CD4-positive, alpha-beta T cell (primary cell): ENCODE measurements around the gene SASH1. TPM values are rescaled to one million over a fixed set of nuclear protein-coding genes. Genes with fewer than 3 reads are reported as not detected.

Experiments used
- ATAC-seq: fragments of 200-7000 bp; cut with Tn5 transposase; one replicate; pipeline ENCODE4 v1.10.0; 2022; ENCODE audit warnings: mild to moderate bottlenecking; ENCODE audit not compliant: poor library complexity
- CTCF ChIA-PET: fragments of 350-600 bp; sonication (Branson Sonifier 250); formaldehyde crosslinking; loops from one replicate; lab custom pipeline; 2021; ENCODE audit warnings: antibody characterized with exemption, inconsistent platforms; lab: Charles Lee
- POLR2A ChIA-PET: fragments of 350-600 bp; sonication (Branson Sonifier 250); formaldehyde crosslinking; loops from one replicate; lab custom pipeline; 2021; ENCODE audit warnings: antibody characterized with exemption, inconsistent platforms; lab: Charles Lee
- DNase-seq, 14 experiments: peaks; one replicate each; pipeline ENCODE4 v3.0.0-alpha.2; 2013 to 2020; ENCODE audit warnings: mixed read lengths in 2 of 14
- H3K27ac ChIP-seq, 2 donors: one replicate each; pipeline versions ENCODE4 v1.5.1 to v1.7.0; 2013; ENCODE audit warnings: low read length in 2 of 2, low read depth in 1 of 2, mild to moderate bottlenecking in 1 of 2
- H3K27me3 ChIP-seq, 2 experiments: 1 replicate in 1 of 2; 2 replicates in 1 of 2; pipeline versions ENCODE4 v1.6.1 to v1.7.0; 2013; ENCODE audit warnings: low read length in 2 of 2, control low read depth in 1 of 2, mild to moderate bottlenecking in 1 of 2, moderate library complexity in 1 of 2; ENCODE audit not compliant: insufficient read depth in 2 of 2, control insufficient read depth in 1 of 2
- H3K36me3 ChIP-seq: one replicate; pipeline ENCODE4 v1.6.1; 2013; ENCODE audit warnings: low read length, control low read depth; ENCODE audit not compliant: insufficient read depth
- H3K4me1 ChIP-seq: one replicate; pipeline ENCODE4 v1.6.1; 2013; ENCODE audit warnings: low read length, control low read depth; ENCODE audit not compliant: insufficient read depth
- H3K4me3 ChIP-seq: one replicate; pipeline ENCODE4 v1.5.1; 2013; ENCODE audit warnings: mild to moderate bottlenecking, low read length, moderate library complexity
- H3K9me3 ChIP-seq, 2 experiments: 1 replicate in 1 of 2; 2 replicates in 1 of 2; pipeline versions ENCODE4 v1.6.1 to v1.7.0; 2013; ENCODE audit warnings: low read length in 2 of 2, mild to moderate bottlenecking in 2 of 2, control low read depth in 1 of 2, moderate library complexity in 1 of 2; ENCODE audit not compliant: control insufficient read depth in 1 of 2, insufficient read depth in 1 of 2
- H3K27ac Mint-ChIP-seq: one replicate; pipeline ENCODE4 v1.8.0; 2020; ENCODE audit warnings: mixed read lengths
- H3K27me3 Mint-ChIP-seq: one replicate; pipeline ENCODE4 v1.8.0; 2021; ENCODE audit warnings: mixed read lengths
- H3K36me3 Mint-ChIP-seq: one replicate; pipeline ENCODE4 v1.8.0; 2021; ENCODE audit warnings: low read depth, mixed read lengths
- H3K4me1 Mint-ChIP-seq: one replicate; pipeline ENCODE4 v1.8.0; 2021; ENCODE audit warnings: low read depth, mixed read lengths
- H3K4me3 Mint-ChIP-seq: one replicate; pipeline ENCODE4 v1.8.0; 2020; ENCODE audit warnings: mild to moderate bottlenecking, mixed read lengths
- H3K9me3 Mint-ChIP-seq: one replicate; pipeline ENCODE4 v1.8.0; 2020; ENCODE audit warnings: mixed read lengths
- CTCF ChIP-seq: fragments of 200-600 bp; IDR thresholded peaks from one replicate; pipeline ENCODE4 v1.8.0; 2022; ENCODE audit warnings: antibody characterized with exemption, mild to moderate bottlenecking
- intact Hi-C, 2 experiments: fragments of 100-400 bp; cut with DNase I in 1 of 2; cut with micrococcal nuclease in 1 of 2; formaldehyde crosslinking; loops; one replicate each; pipeline versions ENCODE4 v1.15.1 to v1.9.0; 2023 to 2025; cut with DNase I, micrococcal nuclease
- total RNA-seq, 174 experiments: library from RNA in 2 of 174; stranded (reverse) in 2 of 174; gene quantifications; one replicate each; pipeline ENCODE4 v1.2.3 and lab custom pipeline; 2021 to 2026

Gene SASH1
- total RNA-seq, 2 experiments from 2014 or later, result 0.58 to 0.75 TPM

- Histone ChIP-seq H3K27me3 (peaks cover 3 to 10% of the 10 kb centered on the region in 2 experiments), H3K4me3 (peak overlapping the region; percentile 31), H3K9me3 (peaks cover 0 to 8% of the 10 kb centered on the region in 2 experiments), H3K27ac (no peak overlapping the region), H3K4me1 (no peaks in the 10 kb centered on the region), H3K36me3 (no peaks in the 10 kb centered on the region)
- Mint-ChIP-seq H3K27ac (no peak overlapping the region), H3K36me3 (no peaks in the 10 kb centered on the region), H3K27me3 (peaks cover 34% of the 10 kb centered on the region), H3K4me3 (no peak overlapping the region), H3K9me3 (peaks cover 13% of the 10 kb centered on the region), H3K4me1 (no peaks in the 10 kb centered on the region)
- POLR2A ChIA-PET, result no interaction called here
- intact Hi-C loops, result no loop called here
- no peak for DNase-seq
- ATAC-seq, result no peak
- TF ChIP-seq CTCF, result no peak
- CTCF ChIA-PET, result no interaction called here
These were observed 248.2 kb downstream of the SASH1 start for GRCh38 chr6:148590883-148591282.

GRCh38 chr6:148591656-148592055 is 249.0 kb downstream of the SASH1 start:
- Histone ChIP-seq H3K9me3 (peaks cover 0 to 8% of the 10 kb centered on the region in 2 experiments), H3K36me3 (no peaks in the 10 kb centered on the region), H3K4me3 (no peak overlapping the region), H3K27ac (no peak overlapping the region), H3K27me3 (peaks cover 3 to 10% of the 10 kb centered on the region in 2 experiments), H3K4me1 (no peaks in the 10 kb centered on the region)
- DNase-seq, result no peak
- H3K9me3 Mint-ChIP-seq, result peaks cover 8% of the 10 kb centered on the region
- ChIA-PET CTCF (no interaction called here), POLR2A (no interaction called here)
- no peak for ATAC-seq
- no peak overlapping the region for H3K4me3 Mint-ChIP-seq
- H3K27me3 Mint-ChIP-seq, result peaks cover 28% of the 10 kb centered on the region
- intact Hi-C loops, result no loop called here
- H3K36me3 Mint-ChIP-seq, result no peaks in the 10 kb centered on the region
- H3K4me1 Mint-ChIP-seq, result no peaks in the 10 kb centered on the region
- no peak overlapping the region for H3K27ac Mint-ChIP-seq
- TF ChIP-seq CTCF, result no peak

GRCh38 chr6:148593130-148593812 is 250.6 kb downstream of the SASH1 start:
- peaks cover 0 to 8% of the 10 kb centered on the region in 2 experiments for H3K27me3 ChIP-seq
- TF ChIP-seq CTCF, result no peak
- CTCF ChIA-PET, result no interaction called here
- H3K4me1 ChIP-seq, result no peaks in the 10 kb centered on the region
- no peak for ATAC-seq
- H3K9me3 ChIP-seq, result peaks cover 0 to 5% of the 10 kb centered on the region in 2 experiments
- Mint-ChIP-seq H3K27ac (no peak overlapping the region), H3K27me3 (peaks cover 32% of the 10 kb centered on the region), H3K9me3 (peaks cover 5% of the 10 kb centered on the region), H3K4me1 (no peaks in the 10 kb centered on the region), H3K36me3 (no peaks in the 10 kb centered on the region), H3K4me3 (no peak overlapping the region)
- H3K4me3 ChIP-seq, result no peak overlapping the region
- POLR2A ChIA-PET, result no interaction called here
- no peak overlapping the region for H3K27ac ChIP-seq
- no peak for DNase-seq
- intact Hi-C loops, result no loop called here
- H3K36me3 ChIP-seq, result no peaks in the 10 kb centered on the region
